KMS-11 (cell line): ENCODE measurements around the gene MAP3K20.
"Not testable (repeated sequence)": the region's sequence is repeated elsewhere in the genome, so short reads cannot be mapped to it uniquely, and the experiment has no call there.

ENCODE experiments used
- H2AFZ ChIP-seq: fragments of 200-600 bp; sonication (generic); 2 replicates; pipeline ENCODE4 v1.6.1; 2016; ENCODE audit warnings: antibody characterized with exemption, mixed run types, low read depth
- H3K27ac ChIP-seq: fragments of 200-600 bp; sonication (generic); 2 replicates; pipeline ENCODE4 v1.6.1; 2016; ENCODE audit warnings: mild to moderate bottlenecking, mixed run types
- H3K27me3 ChIP-seq: fragments of 200-600 bp; sonication (generic); 2 replicates; pipeline ENCODE4 v1.6.1; 2017; ENCODE audit warnings: mild to moderate bottlenecking, low read depth, mixed run types, moderate library complexity; ENCODE audit not compliant: insufficient read depth
- H3K36me3 ChIP-seq: fragments of 200-600 bp; sonication (generic); 2 replicates; pipeline ENCODE4 v1.6.1; 2017; ENCODE audit warnings: mild to moderate bottlenecking, mixed run types; ENCODE audit not compliant: insufficient read depth
- H3K4me1 ChIP-seq: fragments of 200-600 bp; sonication (generic); 2 replicates; pipeline ENCODE4 v1.6.1; 2016; ENCODE audit warnings: mild to moderate bottlenecking, low read depth, mixed run types; ENCODE audit not compliant: poor library complexity, severe bottlenecking
- H3K4me2 ChIP-seq: fragments of 200-600 bp; sonication (generic); 2 replicates; pipeline ENCODE4 v1.7.0; 2016; ENCODE audit warnings: mild to moderate bottlenecking, mixed run types
- H3K4me3 ChIP-seq: fragments of 200-600 bp; sonication (generic); IDR thresholded peaks from 2 replicates; pipeline ENCODE4 v1.6.1; 2017; ENCODE audit warnings: low read depth, low read length, mixed read lengths; ENCODE audit not compliant: insufficient read depth
- H3K79me2 ChIP-seq: fragments of 200-600 bp; sonication (generic); 2 replicates; pipeline ENCODE4 v1.6.1; 2016; ENCODE audit warnings: low read depth, mixed run types; ENCODE audit not compliant: insufficient read depth
- H3K9ac ChIP-seq: fragments of 200-600 bp; sonication (generic); 2 replicates; pipeline ENCODE4 v1.6.1; 2016; ENCODE audit warnings: mild to moderate bottlenecking, mixed run types
- H4K20me1 ChIP-seq: fragments of 200-600 bp; sonication (generic); 2 replicates; pipeline ENCODE4 v1.6.1; 2016; ENCODE audit warnings: mild to moderate bottlenecking, mixed run types; ENCODE audit not compliant: insufficient read depth
- CTCF ChIP-seq: fragments of 200-600 bp; sonication (generic); conservative IDR thresholded peaks from 2 replicates; pipeline ENCODE4 v1.6.1; 2017; ENCODE audit warnings: low read depth, mild to moderate bottlenecking, antibody characterized with exemption, low read length, moderate library complexity, mixed read lengths

The MAP3K20 gene

GRCh38 chr2:173090973-173091660 lies 15.5 kb downstream of the MAP3K20 start:
- Histone ChIP-seq H3K36me3 (no peaks in the 10 kb centered on the region), H3K27me3 (no peaks in the 10 kb centered on the region), H2AFZ (no peak overlapping the region), H3K27ac (no peak overlapping the region), H3K79me2 (no peaks in the 10 kb centered on the region), H3K9ac (no peak overlapping the region), H3K4me3 (no peak overlapping the region), H3K4me1 (no peaks in the 10 kb centered on the region), H4K20me1 (no peaks in the 10 kb centered on the region), H3K4me2 (no peak overlapping the region)
- TF ChIP-seq CTCF, result 0 out of 2 replicates have a peak, but pooled peaks have one; percentile 14

GRCh38 chr2:173091910-173092309 lies 16.3 kb downstream of the MAP3K20 start:
- no peak for TF ChIP-seq CTCF
- no peaks in the 10 kb centered on the region for H4K20me1 ChIP-seq
- H3K79me2 ChIP-seq, result no peaks in the 10 kb centered on the region
- H3K36me3 ChIP-seq, result no peaks in the 10 kb centered on the region
- no peaks in the 10 kb centered on the region for H3K4me1 ChIP-seq
- H3K9ac ChIP-seq, result no peak overlapping the region
- no peak overlapping the region for H3K27ac ChIP-seq
- no peaks in the 10 kb centered on the region for H3K27me3 ChIP-seq
- no peak overlapping the region for H3K4me2 ChIP-seq
- H2AFZ ChIP-seq, result no peak overlapping the region
- H3K4me3 ChIP-seq, result no peak overlapping the region

- Histone ChIP-seq H3K27ac (no peak overlapping the region), H3K9ac (no peak overlapping the region), H4K20me1 (no peaks in the 10 kb centered on the region), H3K36me3 (no peaks in the 10 kb centered on the region), H2AFZ (no peak overlapping the region), H3K4me2 (no peak overlapping the region), H3K79me2 (no peaks in the 10 kb centered on the region), H3K4me1 (no peaks in the 10 kb centered on the region), H3K27me3 (no peaks in the 10 kb centered on the region), H3K4me3 (no peak overlapping the region)
- TF ChIP-seq CTCF, result no peak
Measured at GRCh38 chr2:173092844-173093402, 17.3 kb downstream of the MAP3K20 start.

- H3K27me3 ChIP-seq, H2AFZ ChIP-seq, H3K79me2 ChIP-seq, H3K36me3 ChIP-seq, H3K9ac ChIP-seq, H3K4me2 ChIP-seq, H4K20me1 ChIP-seq, H3K4me1 ChIP-seq, H3K4me3 ChIP-seq, H3K27ac ChIP-seq: not testable (repeated sequence)
Measured at GRCh38 chr2:173093617-173094016, 18.0 kb downstream of the MAP3K20 start.

- no peaks in the 10 kb centered on the region for H4K20me1 ChIP-seq
- H2AFZ ChIP-seq, result no peak overlapping the region
- no peak overlapping the region for H3K4me2 ChIP-seq
- H3K27ac ChIP-seq, result no peak overlapping the region
- no peaks in the 10 kb centered on the region for H3K79me2 ChIP-seq
- no peak overlapping the region for H3K9ac ChIP-seq
- no peak for TF ChIP-seq CTCF
- no peaks in the 10 kb centered on the region for H3K4me1 ChIP-seq
- H3K4me3 ChIP-seq, result no peak overlapping the region
- no peaks in the 10 kb centered on the region for H3K27me3 ChIP-seq
- no peaks in the 10 kb centered on the region for H3K36me3 ChIP-seq
Measured at GRCh38 chr2:173094731-173095130, 19.1 kb downstream of the MAP3K20 start.
